Measurements from ENCODE around the gene POLG. TPM values are rescaled to one million over a fixed set of nuclear protein-coding genes. Genes with fewer than 3 reads are reported as not detected.

Gene POLG
- total and polyA plus RNA-seq, 3 donors from 2014 or later, result 31.6 to 73.3 (median 65.2) TPM

- Histone ChIP-seq H3K36me3 (ENCODE audit: low read depth, missing control alignments) (no peaks in the 10 kb centered on the region), H3K9me3 (no peaks in the 10 kb centered on the region), H3K4me1 (no peaks in the 10 kb centered on the region), H3K27ac (no peak overlapping the region), H3K4me3 (no peak overlapping the region), H3K27me3 (no peaks in the 10 kb centered on the region)
- TF ChIP-seq CTCF (IDR thresholded peaks at IDR 0.05) (no peak), POLR2A (IDR thresholded peaks at IDR 0.05) (no peak)
- 87 to 91% methylated on average over 5 of the region's 5 CpGs for WGBS, 2 donors
- no peak for DNase-seq
- intact Hi-C loops (cut with DNase I; ENCODE audit: low total_unique reads), result no loop called here
Observed at GRCh38 chr15:89316504-89316903, 18.1 kb downstream of the POLG start.

DNA sequence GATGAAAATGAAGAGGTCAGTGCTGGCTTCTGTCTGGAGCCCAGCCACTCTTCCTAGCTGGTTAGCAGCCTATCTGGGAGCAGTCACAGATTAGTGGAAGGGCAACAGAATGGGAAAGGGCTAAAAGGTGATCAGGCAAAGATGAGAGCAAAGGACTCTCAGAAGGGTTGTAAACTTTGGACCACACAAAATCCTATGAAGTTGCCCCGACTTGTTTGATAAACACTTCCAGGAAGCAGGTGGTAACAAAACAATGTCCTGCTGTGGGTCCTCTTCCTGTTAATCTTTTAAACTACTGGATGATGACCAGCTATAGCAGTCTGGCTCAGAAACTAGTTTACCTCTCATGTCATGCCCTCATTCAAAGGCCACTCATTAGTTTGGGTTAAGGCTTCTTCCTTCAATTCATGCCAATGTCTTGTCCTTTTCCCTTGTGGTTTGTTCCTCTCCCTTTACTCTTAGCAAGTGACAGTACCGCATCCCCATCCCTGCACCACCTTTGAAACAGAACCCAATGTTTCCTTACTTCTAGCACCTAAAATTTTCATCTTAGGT is 19.2 kb downstream of the POLG start:
- no peak for DNase-seq
- no peaks in the 10 kb centered on the region for H3K36me3 ChIP-seq (ENCODE audit: low read depth, missing control alignments)
- H3K27ac ChIP-seq, result no peak overlapping the region
- no peaks in the 10 kb centered on the region for H3K4me1 ChIP-seq
- 79 to 80% methylated on average over 2 of the region's 2 CpGs for WGBS, 2 donors
- H3K4me3 ChIP-seq, result no peak overlapping the region
- TF ChIP-seq CTCF (IDR thresholded peaks at IDR 0.05) (no peak), POLR2A (IDR thresholded peaks at IDR 0.05) (no peak)
- intact Hi-C loops (cut with DNase I; ENCODE audit: low total_unique reads), result no loop called here
- no peaks in the 10 kb centered on the region for H3K27me3 ChIP-seq
- no peaks in the 10 kb centered on the region for H3K9me3 ChIP-seq

DNA sequence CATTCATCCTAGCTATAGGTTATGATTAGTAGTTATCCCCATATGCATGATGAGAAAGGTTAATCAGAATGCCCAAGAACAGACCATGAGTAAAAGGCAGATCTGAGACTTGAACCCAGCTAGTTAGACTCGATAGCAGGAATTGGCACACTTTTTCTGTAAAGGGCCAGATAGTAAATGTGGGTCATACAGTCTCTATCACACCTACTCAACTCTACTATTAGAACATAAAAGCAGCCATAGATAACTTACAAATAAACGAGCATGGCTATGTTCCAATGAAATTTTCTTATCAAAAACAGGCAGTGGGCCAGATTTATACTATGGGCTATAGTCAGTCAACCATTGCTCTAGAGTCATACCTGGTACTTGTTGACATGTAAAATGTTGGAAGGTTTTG is 24.6 kb downstream of the POLG start:
- Histone ChIP-seq H3K4me3 (no peak overlapping the region), H3K27me3 (no peaks in the 10 kb centered on the region), H3K27ac (no peak overlapping the region), H3K4me1 (no peaks in the 10 kb centered on the region), H3K9me3 (no peaks in the 10 kb centered on the region), H3K36me3 (ENCODE audit: low read depth, missing control alignments) (no peaks in the 10 kb centered on the region)
- TF ChIP-seq CTCF (IDR thresholded peaks at IDR 0.05) (no peak), POLR2A (IDR thresholded peaks at IDR 0.05) (no peak)
- intact Hi-C loops (cut with DNase I; ENCODE audit: low total_unique reads), result no loop called here
- no peak for DNase-seq
- 70 to 82% methylated on average over 2 of the region's 2 CpGs for WGBS, 2 donors

GRCh38 chr15:89308236-89308635 is 26.4 kb downstream of the POLG start:
- TF ChIP-seq POLR2A (IDR thresholded peaks at IDR 0.05), result no peak
- TF ChIP-seq CTCF (IDR thresholded peaks at IDR 0.05), result no peak
- intact Hi-C loops (cut with DNase I; ENCODE audit: low total_unique reads), result no loop called here

GRCh38 chr15:89307791-89308190 is 26.8 kb downstream of the POLG start:
- WGBS, 2 donors, result 92 to 96% methylated on average over 2 of the region's 2 CpGs
- Histone ChIP-seq H3K27ac (no peak overlapping the region), H3K36me3 (ENCODE audit: low read depth, missing control alignments) (no peaks in the 10 kb centered on the region), H3K27me3 (no peaks in the 10 kb centered on the region), H3K4me1 (no peaks in the 10 kb centered on the region), H3K9me3 (no peaks in the 10 kb centered on the region), H3K4me3 (no peak overlapping the region)
- intact Hi-C loops (cut with DNase I; ENCODE audit: low total_unique reads), result no loop called here
- DNase-seq, result no peak
- TF ChIP-seq CTCF (IDR thresholded peaks at IDR 0.05), result no peak

More at GRCh38 chr15:89308236-89308635, 26.4 kb downstream of the POLG start:
- DNase-seq, result no peak
- no peaks in the 10 kb centered on the region for H3K27me3 ChIP-seq
- H3K36me3 ChIP-seq (ENCODE audit: low read depth, missing control alignments), result no peaks in the 10 kb centered on the region
- 64 to 65% methylated on average over 3 of the region's 3 CpGs for WGBS, 2 donors
- no peak overlapping the region for H3K27ac ChIP-seq
- H3K9me3 ChIP-seq, result no peaks in the 10 kb centered on the region
- H3K4me3 ChIP-seq, result no peak overlapping the region
- H3K4me1 ChIP-seq, result no peaks in the 10 kb centered on the region
